Fibroblast of lung (primary cell): ENCODE results near the gene FHOD3.

ENCODE experiments used
- EZH2 ChIP-seq: IDR thresholded peaks from 2 replicates; pipeline ENCODE4 v1.5.1; 2012; ENCODE audit warnings: low read length, control low read depth, mild to moderate bottlenecking; ENCODE audit errors: missing control alignments
- TF ChIP-seq, protein P1 (sequence below), 2 donors: IDR thresholded peaks in 1 of 2; conservative IDR thresholded peaks in 1 of 2; 1 replicate in 1 of 2; 2 replicates in 1 of 2; pipeline ENCODE4 v1.5.1; 2011 to 2012; ENCODE audit warnings: low read length in 2 of 2, control low read depth in 1 of 2, inconsistent platforms in 1 of 2, low read depth in 1 of 2, mild to moderate bottlenecking in 1 of 2

DNA sequence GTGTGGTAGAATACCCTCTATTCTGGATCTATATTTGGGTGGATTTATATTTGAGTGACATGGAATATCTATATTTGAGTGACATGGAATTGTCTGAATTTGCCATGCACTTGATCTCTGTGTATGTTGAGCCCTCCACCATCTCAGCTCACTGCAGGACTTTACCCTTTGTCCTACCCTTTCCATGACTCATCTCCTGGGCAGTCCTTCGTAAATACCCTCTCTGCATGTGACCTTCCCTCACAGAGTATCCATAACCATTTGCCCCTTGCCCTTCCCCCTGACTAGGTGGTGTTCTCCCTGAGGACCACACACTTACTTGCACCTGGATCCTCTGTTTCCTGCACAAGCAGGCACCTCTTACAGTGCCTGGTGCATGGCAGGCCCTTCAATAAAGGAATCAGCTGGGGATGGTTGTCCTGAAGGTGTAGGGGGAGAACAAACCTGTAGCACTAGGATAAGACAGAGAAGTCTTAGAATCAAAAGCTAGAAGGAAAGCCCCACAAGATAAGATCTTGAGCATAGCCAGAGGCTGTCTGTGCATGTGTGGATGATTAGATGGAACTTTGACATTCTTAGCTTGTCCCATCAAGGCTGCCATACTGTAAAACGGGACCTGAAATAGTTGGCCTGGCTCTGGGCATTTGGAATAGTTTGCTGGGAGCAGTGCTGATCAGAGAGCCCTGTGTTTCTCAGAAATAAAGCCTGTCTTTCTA lies 230.4 kb downstream of the FHOD3 start:
- TF ChIP-seq, protein P1, sequence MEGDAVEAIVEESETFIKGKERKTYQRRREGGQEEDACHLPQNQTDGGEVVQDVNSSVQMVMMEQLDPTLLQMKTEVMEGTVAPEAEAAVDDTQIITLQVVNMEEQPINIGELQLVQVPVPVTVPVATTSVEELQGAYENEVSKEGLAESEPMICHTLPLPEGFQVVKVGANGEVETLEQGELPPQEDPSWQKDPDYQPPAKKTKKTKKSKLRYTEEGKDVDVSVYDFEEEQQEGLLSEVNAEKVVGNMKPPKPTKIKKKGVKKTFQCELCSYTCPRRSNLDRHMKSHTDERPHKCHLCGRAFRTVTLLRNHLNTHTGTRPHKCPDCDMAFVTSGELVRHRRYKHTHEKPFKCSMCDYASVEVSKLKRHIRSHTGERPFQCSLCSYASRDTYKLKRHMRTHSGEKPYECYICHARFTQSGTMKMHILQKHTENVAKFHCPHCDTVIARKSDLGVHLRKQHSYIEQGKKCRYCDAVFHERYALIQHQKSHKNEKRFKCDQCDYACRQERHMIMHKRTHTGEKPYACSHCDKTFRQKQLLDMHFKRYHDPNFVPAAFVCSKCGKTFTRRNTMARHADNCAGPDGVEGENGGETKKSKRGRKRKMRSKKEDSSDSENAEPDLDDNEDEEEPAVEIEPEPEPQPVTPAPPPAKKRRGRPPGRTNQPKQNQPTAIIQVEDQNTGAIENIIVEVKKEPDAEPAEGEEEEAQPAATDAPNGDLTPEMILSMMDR (conservative IDR thresholded peaks at IDR 0.05 in 1 of 2, IDR thresholded peaks at IDR 0.05 in 1 of 2; ENCODE audit: low read depth in 1 of 2, low read length in 2 of 2) = no peak
- no peak for TF ChIP-seq EZH2
